Lower lobe of right lung (tissue), 2 donors: ENCODE results near the gene PLEKHA5. TPM values are rescaled to one million over a fixed set of nuclear protein-coding genes. Genes with fewer than 3 reads are reported as not detected.

Experiments
- ATAC-seq, 2 donors: fragments of 200-7000 bp; cut with Tn5 transposase; one replicate each; pipeline ENCODE4 v1.9.1; 2020 to 2022; ENCODE audit warnings: mild to moderate bottlenecking in 2 of 2, moderate library complexity in 2 of 2
- DNase-seq: peaks from one replicate; pipeline ENCODE4 v3.0.0-alpha.2; 2020
- H3K27ac ChIP-seq: fragments of 200-600 bp; one replicate; pipeline ENCODE4 v1.8.0; 2022
- H3K27me3 ChIP-seq: fragments of 200-600 bp; one replicate; pipeline ENCODE4 v1.8.0; 2022; ENCODE audit warnings: low read depth
- H3K36me3 ChIP-seq: fragments of 200-600 bp; one replicate; pipeline ENCODE4 v1.8.0; 2022; ENCODE audit warnings: mild to moderate bottlenecking
- H3K4me1 ChIP-seq: fragments of 200-600 bp; one replicate; pipeline ENCODE4 v1.8.0; 2022
- H3K4me3 ChIP-seq: fragments of 200-600 bp; one replicate; pipeline ENCODE4 v1.8.0; 2022; ENCODE audit warnings: mild to moderate bottlenecking
- H3K9me3 ChIP-seq: fragments of 200-600 bp; one replicate; pipeline ENCODE4 v1.8.0; 2022
- CTCF ChIP-seq: fragments of 200-600 bp; IDR thresholded peaks from one replicate; pipeline ENCODE4 v1.8.0; 2022; ENCODE audit warnings: antibody characterized with exemption, mild to moderate bottlenecking
- intact Hi-C: fragments of 100-400 bp; cut with DNase I; formaldehyde crosslinking; loops from one replicate; pipeline ENCODE4 v1.11.0; 2022
- total RNA-seq: library from RNA; stranded (reverse); fragmentation: NEBNext Ultra II Directional; extraction: Animal tissue kit (Norgen Biotek cat#: 25700); gene quantifications from one replicate; pipeline ENCODE4 v1.2.1, GENCODE V29; 2021
- donor health status: DM: no; HTN: yes; CAD: no; lungs with severe emphysema.

Gene PLEKHA5
- total RNA-seq, 1 donor from 2014 or later: 29.2 TPM

DNA sequence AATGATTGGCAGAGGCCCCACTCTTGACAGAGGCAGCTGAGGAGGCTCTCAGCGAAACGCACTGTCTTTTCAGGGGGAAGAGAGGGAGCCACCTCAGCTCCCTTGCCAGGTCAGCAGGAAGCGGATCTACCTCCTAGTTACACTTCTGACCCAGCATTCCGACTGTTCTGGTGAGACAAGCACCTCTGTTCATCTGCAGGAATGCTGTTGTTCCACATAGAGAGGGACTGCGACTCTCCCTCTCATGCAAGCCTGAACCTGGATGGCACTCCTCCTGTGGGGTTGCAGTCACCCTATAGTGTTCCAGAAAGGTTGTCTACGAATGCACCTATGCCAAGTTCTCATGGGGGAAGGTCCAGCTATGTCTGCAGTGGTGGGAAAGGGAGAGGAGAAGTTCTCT is 272.7 kb downstream of the PLEKHA5 start:
- H3K9me3 ChIP-seq: no peaks in the 10 kb centered on the region
- TF ChIP-seq CTCF: no peak
- peak in 1 of 2 donors; percentile 11 for ATAC-seq
- H3K27me3 ChIP-seq: no peaks in the 10 kb centered on the region
- no peaks in the 10 kb centered on the region for H3K4me1 ChIP-seq
- DNase-seq: no peak
- intact Hi-C loops: no loop called here
- no peaks in the 10 kb centered on the region for H3K36me3 ChIP-seq
- no peak overlapping the region for H3K27ac ChIP-seq
- H3K4me3 ChIP-seq: no peak overlapping the region

GRCh38 chr12:19402743-19403431 is 273.4 kb downstream of the PLEKHA5 start:
- no peak overlapping the region for H3K4me3 ChIP-seq
- no peaks in the 10 kb centered on the region for H3K27me3 ChIP-seq
- ATAC-seq: peak; percentile 69 to 82
- intact Hi-C loops: no loop called here
- peak; percentile 57 for DNase-seq
- no peak overlapping the region for H3K27ac ChIP-seq
- no peak for TF ChIP-seq CTCF
- no peaks in the 10 kb centered on the region for H3K4me1 ChIP-seq
- no peaks in the 10 kb centered on the region for H3K9me3 ChIP-seq
- H3K36me3 ChIP-seq: no peaks in the 10 kb centered on the region

- H3K36me3 ChIP-seq: no peaks in the 10 kb centered on the region
- no peak overlapping the region for H3K4me3 ChIP-seq
- H3K4me1 ChIP-seq: no peaks in the 10 kb centered on the region
- DNase-seq: no peak
- H3K9me3 ChIP-seq: no peaks in the 10 kb centered on the region
- no peak overlapping the region for H3K27ac ChIP-seq
- intact Hi-C loops: no loop called here
- ATAC-seq: no peak
- no peaks in the 10 kb centered on the region for H3K27me3 ChIP-seq
- no peak for TF ChIP-seq CTCF
Measured at GRCh38 chr12:19404242-19404880, 274.8 kb downstream of the PLEKHA5 start.

GRCh38 chr12:19409376-19409775 is 279.8 kb downstream of the PLEKHA5 start:
- no peak overlapping the region for H3K27ac ChIP-seq
- peaks cover 5% of the 10 kb centered on the region for H3K4me1 ChIP-seq
- H3K9me3 ChIP-seq: no peaks in the 10 kb centered on the region
- no peak for ATAC-seq
- DNase-seq: no peak
- no peaks in the 10 kb centered on the region for H3K27me3 ChIP-seq
- intact Hi-C loops: no loop called here
- no peak for TF ChIP-seq CTCF
- no peak overlapping the region for H3K4me3 ChIP-seq
- H3K36me3 ChIP-seq: no peaks in the 10 kb centered on the region

GRCh38 chr12:19410211-19410610 is 280.7 kb downstream of the PLEKHA5 start:
- Histone ChIP-seq H3K9me3 (no peaks in the 10 kb centered on the region), H3K27me3 (no peaks in the 10 kb centered on the region), H3K4me3 (no peak overlapping the region), H3K27ac (no peak overlapping the region), H3K36me3 (no peaks in the 10 kb centered on the region), H3K4me1 (peaks cover 5% of the 10 kb centered on the region)
- peak in 1 of 2 donors; percentile 63 for ATAC-seq
- no peak for TF ChIP-seq CTCF
- no peak for DNase-seq
- intact Hi-C loops: no loop called here
